Loucy (cell line): ENCODE results near the gene ADAMTS12.

Experiments
- EZH2phosphoT487 ChIP-seq: fragments of 200-600 bp; IDR thresholded peaks from 2 replicates; pipeline ENCODE4 v1.6.1; 2018; ENCODE audit warnings: antibody characterized with exemption, mild to moderate bottlenecking, moderate library complexity, borderline replicate concordance
- TF ChIP-seq, protein P1 (sequence below): fragments of 200-600 bp; sonication (generic); conservative IDR thresholded peaks from 2 replicates; pipeline ENCODE4 v1.5.1; 2014; ENCODE audit warnings: mild to moderate bottlenecking, antibody characterized with exemption, low read length

DNA sequence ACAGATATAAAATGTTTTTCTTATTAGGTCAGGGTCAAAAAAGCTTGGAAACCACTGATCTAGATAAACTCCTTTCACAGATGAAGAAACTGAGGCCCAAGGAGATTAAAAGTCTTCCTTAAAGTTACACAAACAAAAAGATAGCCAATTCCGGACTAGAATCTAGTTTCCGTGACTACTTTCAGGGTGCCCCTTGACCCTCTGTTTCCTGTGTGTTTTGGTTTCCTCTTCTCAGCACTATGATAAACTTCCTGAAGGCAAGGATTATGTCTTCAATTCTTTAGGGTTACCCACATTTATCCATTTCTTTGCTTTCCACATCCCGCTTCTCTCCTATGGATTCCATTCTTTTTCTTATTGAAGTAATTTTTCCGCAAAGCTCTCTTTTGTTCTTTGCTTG, 83.1 kb downstream of the ADAMTS12 start:
- TF ChIP-seq, protein P1, sequence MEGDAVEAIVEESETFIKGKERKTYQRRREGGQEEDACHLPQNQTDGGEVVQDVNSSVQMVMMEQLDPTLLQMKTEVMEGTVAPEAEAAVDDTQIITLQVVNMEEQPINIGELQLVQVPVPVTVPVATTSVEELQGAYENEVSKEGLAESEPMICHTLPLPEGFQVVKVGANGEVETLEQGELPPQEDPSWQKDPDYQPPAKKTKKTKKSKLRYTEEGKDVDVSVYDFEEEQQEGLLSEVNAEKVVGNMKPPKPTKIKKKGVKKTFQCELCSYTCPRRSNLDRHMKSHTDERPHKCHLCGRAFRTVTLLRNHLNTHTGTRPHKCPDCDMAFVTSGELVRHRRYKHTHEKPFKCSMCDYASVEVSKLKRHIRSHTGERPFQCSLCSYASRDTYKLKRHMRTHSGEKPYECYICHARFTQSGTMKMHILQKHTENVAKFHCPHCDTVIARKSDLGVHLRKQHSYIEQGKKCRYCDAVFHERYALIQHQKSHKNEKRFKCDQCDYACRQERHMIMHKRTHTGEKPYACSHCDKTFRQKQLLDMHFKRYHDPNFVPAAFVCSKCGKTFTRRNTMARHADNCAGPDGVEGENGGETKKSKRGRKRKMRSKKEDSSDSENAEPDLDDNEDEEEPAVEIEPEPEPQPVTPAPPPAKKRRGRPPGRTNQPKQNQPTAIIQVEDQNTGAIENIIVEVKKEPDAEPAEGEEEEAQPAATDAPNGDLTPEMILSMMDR = no peak
- TF ChIP-seq EZH2phosphoT487 = no peak
